ENCODE measurements around the gene NUBP2. TPM values are rescaled to one million over a fixed set of nuclear protein-coding genes. Genes with fewer than 3 reads are reported as not detected.
A peak's percentile ranks its signal among the peaks of the same experiment; 100 is the strongest.

The NUBP2 gene
- total RNA-seq, 4 donors from 2014 or later, result 47.1 to 99.9 (median 59.3) TPM

GRCh38 chr16:1826691-1827573, 44.2 kb downstream of the NUBP2 start, which contains the start of the genes FAHD1 and HAGH:
TSS of gene FAHD1 (plus strand) at chr16:1827206. CDS start at chr16:1827239, 33 bp downstream.
TSS of gene HAGH (minus strand) at chr16:1826825. CDS start at chr16:1826787, 38 bp downstream.
- DNase-seq, result peak; percentile 92 to 97 (median 96)
- TF ChIP-seq CTCF (IDR thresholded peaks at IDR 0.05), result peak in 1 of 6 experiments; percentile 9
- TF ChIP-seq POLR2A (IDR thresholded peaks at IDR 0.05), result peak; percentile 33 to 68
- peak within 1 kb of the TSS; percentile 87 to 98 (median 92) for H3K27ac ChIP-seq
- H3K9me3 ChIP-seq, result no peaks in the 10 kb centered on the region
- no peaks in the 10 kb centered on the region for H3K27me3 ChIP-seq
- H3K4me1 ChIP-seq, result peaks cover 3 to 58% (median 14%) of the 10 kb centered on the region in 4 donors
- peaks cover 0 to 17% (median 0%) of the 10 kb centered on the region in 3 donors for H3K36me3 ChIP-seq
- peak within 1 kb of the TSS; percentile 69 to 94 (median 85) for H3K4me3 ChIP-seq

GRCh38 chr16:1828645-1829410, 46.1 kb downstream of the NUBP2 start:
- TF ChIP-seq POLR2A (IDR thresholded peaks at IDR 0.05) (peak; percentile 31 to 41), CTCF (IDR thresholded peaks at IDR 0.05) (peak in 1 of 6 experiments; percentile 2)
- Histone ChIP-seq H3K27me3 (no peaks in the 10 kb centered on the region), H3K27ac (peak overlapping the region in 3 of 4 donors; percentile 27 to 90 (median 90)), H3K9me3 (no peaks in the 10 kb centered on the region), H3K4me3 (peak overlapping the region in 3 of 4 donors; percentile 69 to 93 (median 77)), H3K4me1 (peaks cover 3 to 53% (median 14%) of the 10 kb centered on the region in 4 donors), H3K36me3 (peaks cover 0 to 5% (median 0%) of the 10 kb centered on the region in 3 donors)
- DNase-seq, result peak in 2 of 3 donors; percentile 59 to 70

- peaks cover 3 to 40% (median 11%) of the 10 kb centered on the region in 4 donors for H3K4me1 ChIP-seq
- no peaks in the 10 kb centered on the region for H3K9me3 ChIP-seq
- H3K27ac ChIP-seq, result peak overlapping the region in 2 of 4 donors; percentile 90
- peak overlapping the region in 1 of 4 donors; percentile 77 for H3K4me3 ChIP-seq
- H3K36me3 ChIP-seq, result peaks cover 0 to 5% (median 0%) of the 10 kb centered on the region in 3 donors
- TF ChIP-seq CTCF (IDR thresholded peaks at IDR 0.05) (no peak), POLR2A (IDR thresholded peaks at IDR 0.05) (peak; percentile 29 to 67)
- DNase-seq, result peak in 2 of 3 donors; percentile 77 to 86
- no peaks in the 10 kb centered on the region for H3K27me3 ChIP-seq
Observed at GRCh38 chr16:1830213-1830612, 47.5 kb downstream of the NUBP2 start.

- H3K27ac ChIP-seq, result peak overlapping the region in 3 of 4 donors; percentile 42 to 90 (median 90)
- no peak for TF ChIP-seq POLR2A (IDR thresholded peaks at IDR 0.05)
- TF ChIP-seq CTCF (IDR thresholded peaks at IDR 0.05), result no peak
- peaks cover 0 to 32% (median 4%) of the 10 kb centered on the region in 4 donors for H3K4me1 ChIP-seq
- H3K27me3 ChIP-seq, result no peaks in the 10 kb centered on the region
- H3K36me3 ChIP-seq, result peaks cover 0 to 5% (median 0%) of the 10 kb centered on the region in 3 donors
- DNase-seq, result no peak
- peak overlapping the region in 1 of 4 donors; percentile 9 for H3K4me3 ChIP-seq
- H3K9me3 ChIP-seq, result no peaks in the 10 kb centered on the region
Observed at GRCh38 chr16:1831186-1832075, 48.7 kb downstream of the NUBP2 start.
